ENCODE results near the gene SDF2L1.

SDF2L1 gene

DNA sequence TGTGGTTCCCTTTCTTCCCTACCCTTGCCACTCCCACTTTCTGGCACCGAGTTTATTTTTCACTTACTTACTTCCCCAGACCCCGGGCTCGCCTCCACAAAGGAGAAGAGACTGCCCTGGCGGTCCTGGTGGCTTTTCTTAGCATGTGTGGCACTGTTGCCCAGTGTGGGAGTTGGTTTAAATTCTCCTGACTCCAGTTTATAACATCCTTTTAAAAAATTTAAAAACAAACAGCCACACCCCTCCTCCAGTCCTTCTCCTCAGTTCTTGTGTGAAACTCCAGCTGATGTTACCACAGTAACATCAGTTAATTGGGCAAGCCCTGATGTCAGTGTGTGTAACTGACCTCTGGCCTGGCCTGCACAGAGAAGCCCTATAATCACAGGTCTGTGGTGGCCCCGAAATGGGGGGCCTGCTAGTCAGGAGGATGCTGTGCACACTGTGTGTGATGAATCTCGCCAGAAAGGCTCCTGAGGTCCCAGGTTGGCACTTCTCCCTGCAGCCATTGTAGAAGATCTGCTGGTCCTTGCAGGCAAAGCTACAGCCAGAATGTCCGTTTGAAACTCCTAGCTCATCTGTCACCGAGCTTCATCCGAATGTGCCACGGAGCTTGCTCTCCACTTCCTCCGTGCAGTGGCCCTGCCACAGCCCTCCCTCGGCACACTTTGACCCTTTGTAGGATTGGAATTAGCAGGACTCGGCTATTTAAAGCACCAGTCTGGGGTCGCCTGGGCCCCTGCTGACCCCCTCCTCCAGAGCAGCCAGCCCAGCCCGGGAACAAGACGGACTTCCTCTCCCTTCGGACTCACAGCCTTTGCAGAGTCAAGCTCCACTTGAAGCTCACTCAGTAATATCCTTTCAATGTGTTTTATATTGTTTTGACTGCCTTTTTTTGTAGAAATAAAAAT lies 19.8 kb upstream of the SDF2L1 start:
- peak; percentile 68 to 77 for DNase-seq

GRCh38 chr22:21622919-21623647 lies 19.0 kb upstream of the SDF2L1 start:
- DNase-seq: no peak

DNA sequence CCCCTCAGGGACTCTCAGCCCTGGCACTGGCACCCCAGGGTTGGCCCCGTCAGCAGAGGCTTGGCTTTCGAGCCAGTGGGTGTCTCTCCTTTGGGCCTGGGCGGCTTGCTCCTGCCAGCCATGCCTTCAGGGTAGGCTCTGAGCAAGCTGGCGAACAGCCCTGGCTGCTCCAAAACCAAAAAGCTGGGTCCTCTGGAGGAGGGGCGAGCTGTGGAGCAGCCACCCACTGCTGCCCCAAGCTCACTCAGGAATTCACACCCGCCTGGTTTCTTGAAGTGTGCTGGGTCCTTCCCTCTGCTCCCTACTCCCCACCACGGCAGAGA lies 18.5 kb upstream of the SDF2L1 start:
- no peak for DNase-seq

DNA sequence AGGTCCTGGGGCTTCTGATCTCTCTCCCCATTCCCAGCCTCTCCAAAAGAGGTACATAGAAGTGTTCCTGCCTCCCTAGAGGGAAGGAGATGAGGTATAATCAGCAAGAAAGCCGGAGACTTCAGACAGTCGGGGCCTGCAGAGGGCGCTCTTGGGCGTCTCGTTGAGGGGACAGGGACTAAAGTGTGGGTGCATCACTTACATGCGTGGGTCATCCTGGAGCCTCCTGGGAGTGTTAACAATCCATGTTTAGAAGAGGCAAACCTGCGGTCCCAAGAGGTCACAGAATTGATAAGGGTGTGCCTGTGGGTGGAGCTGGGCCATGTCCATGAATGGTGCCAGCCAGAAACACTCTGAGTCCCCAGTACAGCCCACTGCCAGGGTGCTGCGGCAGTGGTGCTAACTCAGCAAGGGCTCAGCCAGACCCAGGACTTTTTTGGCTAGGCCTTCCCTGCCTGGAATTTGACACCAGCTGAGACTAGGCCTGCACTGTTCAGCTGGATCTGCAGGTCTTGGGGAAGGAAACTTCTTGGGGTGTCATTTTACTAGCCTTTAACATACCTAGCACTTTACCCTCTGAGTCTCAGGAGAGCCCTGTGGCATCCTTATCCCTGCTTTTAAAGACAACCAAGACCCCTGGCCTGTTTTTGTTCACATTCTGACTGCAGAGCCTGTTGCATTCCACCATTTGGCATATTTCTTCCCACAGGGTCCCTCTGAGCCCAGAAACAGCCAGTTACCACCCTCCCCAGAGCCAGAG lies 17.8 kb upstream of the SDF2L1 start:
- DNase-seq: no peak

DNA sequence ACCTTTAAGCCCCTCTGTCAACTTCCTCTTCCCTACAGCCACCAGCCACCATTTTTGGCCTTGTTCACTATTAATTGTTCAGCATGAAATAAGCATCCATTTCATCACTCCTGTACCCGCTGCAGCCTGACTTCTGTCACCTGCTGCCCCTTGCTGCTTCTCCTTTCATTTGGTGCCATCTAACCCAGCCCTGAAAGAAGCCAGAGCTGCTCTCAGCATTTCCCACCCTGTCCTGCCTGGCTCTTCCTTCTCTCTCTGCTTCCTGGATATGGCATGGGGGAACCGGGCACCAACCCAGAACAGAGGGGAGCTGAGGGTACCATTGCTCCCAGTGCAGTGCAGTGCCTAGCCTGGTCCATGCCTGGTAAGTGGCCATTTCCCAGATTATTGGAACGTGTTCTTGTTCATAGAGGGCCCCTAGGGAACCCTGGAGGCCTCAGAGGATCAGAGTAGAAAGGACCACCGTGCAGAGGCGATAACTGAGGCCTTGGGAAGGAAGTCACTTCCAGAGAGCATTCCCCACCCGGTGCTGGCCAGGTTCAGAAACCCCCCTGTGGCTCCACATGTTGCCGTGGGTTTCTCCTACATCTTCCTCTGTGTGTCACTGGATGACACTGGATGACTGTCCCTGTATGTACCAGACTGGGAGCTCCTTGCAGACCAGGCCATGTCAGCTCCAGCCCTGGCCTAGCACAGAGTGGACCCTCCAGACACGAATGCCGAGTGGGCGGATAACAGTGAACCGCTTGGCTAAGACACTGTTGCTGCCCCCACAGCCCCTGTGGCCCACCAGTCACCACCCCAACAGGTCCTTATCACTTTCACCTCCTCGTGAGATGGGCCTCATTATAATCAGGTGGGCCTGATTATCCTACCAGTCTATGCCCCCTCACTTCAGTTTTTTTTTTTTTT lies 17.0 kb upstream of the SDF2L1 start:
- no peak for DNase-seq

DNA sequence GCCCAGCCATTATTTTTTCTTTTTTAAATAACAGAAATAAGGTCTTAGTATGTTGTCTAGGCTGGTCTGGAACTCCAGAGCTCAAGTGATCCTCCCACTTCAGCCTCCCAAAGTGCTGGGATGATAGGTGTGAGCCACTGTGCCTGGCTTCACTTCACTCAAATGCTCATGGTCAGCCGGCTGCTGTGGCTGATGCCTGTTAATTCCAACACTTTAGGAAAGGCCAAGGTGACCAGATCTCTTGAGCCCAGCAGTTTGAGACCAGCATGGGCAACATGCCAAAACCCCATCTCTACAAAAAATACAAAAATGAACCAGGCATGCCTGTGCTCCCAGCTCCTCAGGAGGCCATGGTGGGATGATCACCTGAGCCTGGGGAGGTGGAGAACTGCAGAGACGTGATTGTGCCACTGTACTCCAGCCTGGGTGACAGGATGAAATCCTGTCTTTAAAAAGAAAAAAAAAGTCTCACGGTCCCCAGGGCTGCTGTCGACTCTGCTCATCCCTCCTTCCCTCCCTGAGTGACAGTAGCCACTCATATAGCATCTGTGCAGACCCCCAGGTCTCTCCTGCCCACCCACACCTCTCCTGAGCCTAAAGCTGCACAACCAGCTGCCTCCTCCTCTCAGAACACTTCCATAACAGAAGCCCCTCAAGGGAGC lies 15.9 kb upstream of the SDF2L1 start:
- DNase-seq: no peak

DNA sequence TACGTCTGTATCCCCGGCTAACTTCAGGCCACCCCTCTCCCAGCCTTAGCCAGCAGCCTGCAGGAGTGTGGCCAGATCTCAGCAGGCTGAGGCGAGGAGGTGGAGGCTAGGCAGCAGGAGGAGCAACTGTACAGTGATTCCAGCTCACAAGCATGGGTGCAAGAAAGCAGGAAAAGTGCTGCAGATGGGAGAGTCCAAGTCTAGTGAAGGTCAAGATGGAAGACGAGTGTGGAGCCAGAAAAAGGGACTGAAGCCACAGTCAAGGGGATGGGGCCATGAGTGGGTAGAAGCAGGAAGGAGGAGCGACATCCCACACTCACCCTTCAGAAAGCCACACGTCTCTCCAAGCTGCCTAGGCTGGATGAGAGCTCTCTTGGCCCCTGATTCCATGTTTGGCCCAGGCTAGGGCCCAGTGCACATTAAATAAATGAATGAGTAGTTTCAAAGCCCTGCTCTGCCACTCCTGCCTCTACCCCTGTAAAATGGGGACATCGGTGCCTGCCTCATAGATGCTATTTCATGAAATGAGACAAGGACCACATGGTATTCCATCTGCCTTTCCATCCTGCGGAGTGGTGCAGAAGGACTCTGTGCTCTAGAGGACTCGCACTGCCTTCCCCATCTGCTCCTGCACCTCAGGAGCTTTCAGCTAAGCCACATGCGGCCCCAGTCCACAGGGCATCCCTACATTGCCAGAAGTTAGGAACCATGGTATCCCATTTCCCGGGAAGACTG lies 15.2 kb upstream of the SDF2L1 start:
- DNase-seq: no peak

DNA sequence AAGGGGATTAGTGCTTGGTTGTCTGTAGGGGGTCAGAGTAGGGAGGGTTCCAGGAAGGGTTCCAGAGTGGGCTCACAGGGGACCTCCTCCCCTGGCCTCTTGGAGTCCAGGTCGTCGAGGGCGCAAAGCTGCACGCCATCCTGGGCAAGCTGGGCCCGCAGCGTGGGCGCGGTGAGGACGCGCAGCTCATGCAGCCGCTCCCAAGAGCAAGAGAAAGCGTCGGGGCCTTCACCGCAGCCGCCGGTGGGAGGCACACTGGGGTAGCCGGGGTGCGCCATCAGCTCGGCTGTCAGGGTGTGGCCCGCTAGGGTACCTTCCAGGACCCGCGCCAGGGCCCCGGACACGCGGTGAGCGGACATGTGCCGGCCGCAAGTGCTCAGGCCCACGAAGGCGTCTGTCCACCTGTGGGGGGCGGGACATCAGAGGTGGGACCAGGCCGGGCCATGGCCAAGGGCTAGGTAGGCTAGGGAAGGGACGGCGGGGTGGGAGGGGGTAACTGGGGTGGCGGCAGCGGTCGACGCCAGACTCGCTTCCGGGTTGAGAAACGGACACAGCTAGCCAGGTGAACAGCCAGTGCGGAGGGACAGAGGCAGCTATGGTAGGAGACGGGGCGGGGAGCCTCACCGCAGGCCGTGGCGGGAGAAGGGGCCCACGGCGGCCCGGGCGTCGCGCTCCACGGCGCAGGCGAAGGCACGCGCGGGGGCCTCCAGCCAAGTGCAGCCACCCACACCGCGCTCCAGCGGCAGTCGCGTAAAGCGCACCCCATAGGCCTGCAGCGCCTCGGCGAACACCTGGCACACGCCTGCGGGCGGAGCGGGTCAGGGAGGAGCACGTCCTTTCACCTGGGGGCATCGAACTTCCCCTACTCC lies 13.5 kb upstream of the SDF2L1 start:
- no peak for DNase-seq

DNA sequence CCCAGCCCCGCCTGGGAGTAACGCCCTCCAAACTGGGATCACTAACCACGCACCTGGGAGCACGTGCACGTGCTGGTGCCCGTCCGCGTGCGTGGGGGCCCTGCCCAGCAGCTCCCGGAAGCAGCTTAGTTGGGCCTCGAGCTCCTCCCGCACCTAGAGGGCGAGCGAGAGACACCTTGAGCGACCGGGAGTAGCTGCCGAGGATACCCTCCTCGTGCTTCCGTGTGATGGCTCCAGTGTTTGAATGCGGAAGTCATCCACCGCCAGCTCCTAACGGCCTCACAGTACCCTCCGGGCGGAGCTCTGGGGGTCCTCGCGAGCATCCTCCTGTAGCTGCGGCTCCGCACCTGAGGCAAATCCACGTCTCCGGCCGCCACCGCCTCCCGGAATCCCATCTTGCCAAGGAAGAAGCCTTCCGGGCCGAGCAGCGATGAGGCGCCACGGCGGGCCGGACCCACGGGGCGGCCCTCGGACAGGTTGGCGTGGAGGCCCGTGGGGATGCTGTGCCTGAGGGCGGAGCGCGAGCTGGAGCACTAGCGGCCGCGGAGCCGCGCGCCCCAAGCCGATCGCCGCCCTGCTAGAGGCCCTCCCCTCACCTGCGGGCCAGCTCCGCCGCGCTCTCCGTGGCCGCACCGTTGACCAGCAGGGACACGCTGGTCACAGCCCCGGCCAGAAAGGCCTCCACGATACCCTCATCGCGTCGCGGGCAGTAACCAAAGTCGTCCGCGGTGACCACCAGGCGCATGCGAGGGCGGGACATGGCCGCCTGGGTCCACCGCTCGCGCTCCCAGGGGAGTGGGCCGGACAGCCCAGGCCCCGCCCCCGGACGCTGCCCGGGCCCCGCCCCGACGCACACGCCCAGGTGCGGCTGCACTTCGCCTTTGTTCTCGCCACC lies 12.6 kb upstream of the SDF2L1 start, which contains the start of gene YDJC:
Gene YDJC, minus strand, starts transcription at position 768 of the 895 bp plus-strand sequence. Its CDS starts 8 bp downstream, at position 760.
- DNase-seq: peak; percentile 86 to 97

DNA sequence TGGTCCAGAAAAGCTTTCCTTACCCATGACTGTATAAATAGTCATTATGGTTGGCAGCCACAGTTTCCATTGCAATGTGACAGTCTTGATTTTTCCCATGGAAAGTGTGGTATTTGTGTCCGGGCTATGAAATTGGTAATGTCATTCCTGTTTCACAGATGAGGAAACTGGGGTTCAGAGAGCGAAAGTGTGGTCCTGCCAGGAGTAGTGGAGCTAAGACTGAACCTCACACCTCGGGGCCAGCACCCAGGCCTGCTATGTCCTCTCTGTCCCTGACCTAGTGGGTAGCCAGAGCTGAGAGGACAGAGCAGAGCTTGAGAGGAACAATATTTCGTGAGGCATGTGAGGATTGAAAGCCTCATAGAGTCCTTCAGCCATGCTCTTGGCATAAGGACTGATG lies 11.1 kb upstream of the SDF2L1 start:
- DNase-seq: no peak

DNA sequence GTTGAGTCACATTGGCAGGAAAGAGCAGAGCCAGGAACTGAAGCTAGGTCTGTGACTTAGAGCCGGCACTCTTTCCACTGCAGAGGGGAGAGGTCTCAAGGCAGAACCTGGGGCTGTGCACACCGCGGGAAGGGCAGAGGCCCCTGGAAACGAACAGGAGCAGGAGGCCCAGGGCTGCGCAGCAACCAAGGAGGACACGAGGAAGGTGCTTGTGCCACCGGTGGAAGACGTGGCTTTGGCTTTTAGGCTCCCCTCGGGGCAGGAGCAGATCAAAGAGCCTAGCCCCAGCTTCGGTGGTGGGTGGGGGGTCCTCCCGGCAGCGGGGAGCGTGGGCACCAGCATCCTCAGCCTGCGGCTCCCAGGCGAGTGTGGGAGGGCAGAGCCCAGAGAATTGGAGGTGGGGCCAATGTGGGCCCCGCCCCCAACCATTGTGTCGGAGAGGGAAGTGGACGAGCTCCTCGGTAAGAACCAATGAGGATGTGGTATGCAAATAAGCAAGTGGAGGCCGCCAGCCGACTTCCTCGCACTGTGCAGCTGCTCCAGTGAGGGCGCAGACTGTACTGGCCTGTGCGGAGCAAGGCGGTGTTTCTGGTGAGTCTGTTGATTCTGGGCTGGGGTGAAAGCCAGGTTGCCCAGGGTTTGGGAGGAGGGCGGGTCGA lies 9.7 kb upstream of the SDF2L1 start, which contains the start of gene CCDC116:
Gene CCDC116, plus strand, starts transcription at position 524 of the 659 bp plus-strand sequence. CDS start 422 bp downstream, outside the sequence.
- peak; percentile 64 to 79 for DNase-seq

GRCh38 chr22:21632931-21633330 lies 9.2 kb upstream of the SDF2L1 start:
- DNase-seq: no peak

DNA sequence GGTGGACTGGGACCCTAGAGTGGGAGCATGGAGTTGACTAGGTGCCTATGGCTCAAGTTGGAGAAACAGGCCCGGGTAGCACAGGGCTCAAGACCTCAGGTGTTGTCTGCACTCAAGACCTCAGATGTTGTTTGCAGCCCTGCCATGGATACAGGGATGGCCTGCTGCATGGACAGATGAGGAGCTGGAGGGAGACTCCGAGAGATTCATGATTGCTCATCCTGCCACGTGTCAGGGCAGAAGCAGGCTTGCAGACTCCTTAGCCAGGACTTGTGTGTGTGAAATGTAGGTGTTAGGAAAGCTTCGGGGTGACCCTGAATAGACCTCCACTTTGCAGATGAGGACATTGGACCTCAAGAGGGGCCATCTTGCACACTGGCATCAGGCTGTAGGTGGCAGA lies 8.6 kb upstream of the SDF2L1 start:
- no peak for DNase-seq

GRCh38 chr22:21634081-21634480 lies 8.0 kb upstream of the SDF2L1 start:
- DNase-seq: no peak

DNA sequence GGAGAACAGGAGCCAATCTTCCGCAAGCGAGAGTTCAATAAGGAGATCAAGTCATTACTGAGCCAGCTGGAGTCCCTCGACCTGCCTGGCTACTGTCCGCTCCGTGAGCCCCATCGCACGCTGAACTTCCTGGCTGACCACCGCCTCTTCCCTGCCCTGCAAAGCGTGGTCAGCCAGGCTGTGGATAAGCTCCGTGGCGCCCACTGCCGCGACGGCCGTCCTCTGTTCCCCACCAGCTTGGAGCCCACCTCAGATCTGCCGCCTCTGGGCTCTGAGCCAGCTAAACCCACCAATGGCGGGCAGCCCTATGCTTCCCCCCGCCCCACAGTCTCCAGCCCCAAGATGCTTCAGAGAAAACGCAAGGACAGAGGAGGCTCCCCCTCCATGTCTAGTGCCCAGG lies 7.3 kb upstream of the SDF2L1 start:
- DNase-seq: no peak

- DNase-seq: no peak
Measured at GRCh38 chr22:21635771-21636510, 6.2 kb upstream of the SDF2L1 start.

GRCh38 chr22:21636629-21637218 lies 5.4 kb upstream of the SDF2L1 start:
- DNase-seq: no peak
